AG04450 (cell line): ENCODE results near the gene FAM210A. TPM values are rescaled to one million over a fixed set of nuclear protein-coding genes. Genes with fewer than 3 reads are reported as not detected.

Source experiments
- CTCF ChIA-PET: fragments of 300-600, 350-600 bp; formaldehyde crosslinking; extraction: SDS; loops from one replicate; lab custom pipeline; 2022; ENCODE audit warnings: antibody characterized with exemption, inconsistent platforms; lab: Charles Lee
- POLR2A ChIA-PET: fragments of 350-600 bp; formaldehyde crosslinking; extraction: SDS; loops from one replicate; lab custom pipeline; 2021; ENCODE audit warnings: antibody characterized with exemption, inconsistent platforms; lab: Yijun Ruan, JAX
- DNase-seq: peaks from one replicate; pipeline ENCODE4 v3.0.0-alpha.2; 2011; ENCODE audit warnings: low read depth, low spot score
- H3K27ac ChIP-seq: one replicate; pipeline ENCODE4 v1.5.1; 2012; ENCODE audit warnings: low read depth, low read length, control low read depth
- H3K27me3 ChIP-seq: one replicate; pipeline ENCODE4 v1.6.0; 2012; ENCODE audit warnings: low read length; ENCODE audit not compliant: control insufficient read depth, insufficient read depth
- H3K4me3 ChIP-seq: 2 replicates; pipeline ENCODE4 v1.5.1; 2011; ENCODE audit warnings: mild to moderate bottlenecking, low read depth, low read length, control low read depth
- H3K9me3 ChIP-seq: 2 replicates; pipeline ENCODE4 v1.5.1; 2012; ENCODE audit warnings: low read length; ENCODE audit not compliant: control insufficient read depth, insufficient read depth
- CTCF ChIP-seq: IDR thresholded peaks from 2 replicates; pipeline ENCODE4 v1.5.1; 2011; ENCODE audit warnings: low read depth, low read length, control low read depth, inconsistent platforms
- polyA plus RNA-seq: library from polyadenylated mRNA; depleted of rRNA; stranded (reverse); fragments of >200 nt; gene quantifications from 2 replicates; pipeline ENCODE4 v1.2.3, GENCODE V29; 2011

Gene FAM210A
- polyA plus RNA-seq, 1 experiment: 12.9 TPM

GRCh38 chr18:13676471-13676870 is 49.9 kb downstream of the FAM210A start:
- CTCF ChIA-PET: no interaction called here
- POLR2A ChIA-PET: no interaction called here
- Histone ChIP-seq H3K4me3 (no peak overlapping the region), H3K27ac (no peak overlapping the region), H3K9me3 (peaks cover 7% of the 10 kb centered on the region), H3K27me3 (no peaks in the 10 kb centered on the region)
- no peak for TF ChIP-seq CTCF
- no peak for DNase-seq

- H3K27ac ChIP-seq: no peak overlapping the region
- ChIA-PET POLR2A (no interaction called here), CTCF (no interaction called here)
- no peak overlapping the region for H3K4me3 ChIP-seq
- no peak for TF ChIP-seq CTCF
- no peaks in the 10 kb centered on the region for H3K27me3 ChIP-seq
- no peak for DNase-seq
- H3K9me3 ChIP-seq: peaks cover 7% of the 10 kb centered on the region
Measured at GRCh38 chr18:13672657-13673056, 53.7 kb downstream of the FAM210A start.

- CTCF ChIA-PET: no interaction called here
Measured at GRCh38 chr18:13661779-13662256, 64.5 kb downstream of the FAM210A start.

GRCh38 chr18:13661051-13661778 is 65.1 kb downstream of the FAM210A start:
- ChIA-PET CTCF (no interaction called here), POLR2A (no interaction called here)
- Histone ChIP-seq H3K27me3 (no peaks in the 10 kb centered on the region), H3K27ac (no peak overlapping the region), H3K4me3 (no peak overlapping the region), H3K9me3 (no peaks in the 10 kb centered on the region)
- no peak for TF ChIP-seq CTCF
- DNase-seq: no peak

More at GRCh38 chr18:13661779-13662256, 64.5 kb downstream of the FAM210A start:
- no peak for TF ChIP-seq CTCF
- no peak for DNase-seq
- H3K9me3 ChIP-seq: no peaks in the 10 kb centered on the region
- H3K4me3 ChIP-seq: no peak overlapping the region
- H3K27ac ChIP-seq: no peak overlapping the region
- no peaks in the 10 kb centered on the region for H3K27me3 ChIP-seq
- POLR2A ChIA-PET: no interaction called here

GRCh38 chr18:13660510-13660909 is 65.8 kb downstream of the FAM210A start:
- H3K9me3 ChIP-seq: no peaks in the 10 kb centered on the region
- no peak overlapping the region for H3K4me3 ChIP-seq
- H3K27ac ChIP-seq: no peak overlapping the region
- POLR2A ChIA-PET: no interaction called here
- no peak for DNase-seq
- TF ChIP-seq CTCF: no peak
- H3K27me3 ChIP-seq: no peaks in the 10 kb centered on the region
- CTCF ChIA-PET: no interaction called here
